SK-N-SH (cell line): ENCODE data around the gene TRAF7. TPM values are rescaled to one million over a fixed set of nuclear protein-coding genes. Genes with fewer than 3 reads are reported as not detected.
A peak's percentile ranks its signal among the peaks of the same experiment; 100 is the strongest.
"Not testable (repeated sequence)": the region's sequence is repeated elsewhere in the genome, so short reads cannot be mapped to it uniquely, and the experiment has no call there.

Experiments used
- CTCF ChIA-PET: fragments of 300-600, 350-600 bp; formaldehyde crosslinking; extraction: SDS; loops from one replicate; lab custom pipeline; 2021; lab: Yijun Ruan, JAX
- POLR2A ChIA-PET: fragments of 350-600 bp; sonication (Branson Sonifier 250); formaldehyde crosslinking; extraction: SDS; loops from one replicate; lab custom pipeline; 2020; ENCODE audit warnings: antibody characterized with exemption, inconsistent platforms; lab: Yijun Ruan, JAX
- DNase-seq: peaks from one replicate; pipeline ENCODE4 v3.0.0; 2012
- H2AFZ ChIP-seq: fragments of 200-600 bp; sonication (generic); 2 replicates; pipeline ENCODE4 v1.8.1; 2016; ENCODE audit warnings: antibody characterized with exemption, mild to moderate bottlenecking, low read depth
- H3F3A ChIP-seq: fragments of 200-600 bp; sonication (generic); replicated peaks from 2 replicates; pipeline ENCODE3; 2016; ENCODE audit warnings: antibody characterized with exemption, mild to moderate bottlenecking; ENCODE audit not compliant: insufficient read depth
- H3K27ac ChIP-seq, 2 experiments: fragments of 200-500 bp in 1 of 2; fragments of 200-600 bp in 1 of 2; sonication (Bioruptor generic) in 1 of 2; sonication (generic), shearing (Covaris generic) in 1 of 2; 2 replicates each; pipeline versions ENCODE4 v1.5.1 to v1.6.1; 2014 to 2016; ENCODE audit warnings: low read depth in 2 of 2, inconsistent platforms in 1 of 2, low read length in 1 of 2, mild to moderate bottlenecking in 1 of 2, mixed read lengths in 1 of 2
- H3K27me3 ChIP-seq: fragments of 200-600 bp; sonication (generic), shearing (Covaris generic); 2 replicates; pipeline ENCODE4 v1.6.1; 2016; ENCODE audit warnings: mixed run types; ENCODE audit not compliant: insufficient read depth
- H3K36me3 ChIP-seq, 2 experiments: fragments of 200-500 bp in 1 of 2; fragments of 200-600 bp in 1 of 2; sonication (Bioruptor generic) in 1 of 2; sonication (generic) in 1 of 2; replicated peaks in 1 of 2; 2 replicates each; pipeline versions ENCODE3 to v1.5.1; 2014 to 2016; ENCODE audit warnings: low read length in 1 of 2, mild to moderate bottlenecking in 1 of 2; ENCODE audit not compliant: insufficient read depth in 2 of 2, control insufficient read depth in 1 of 2
- H3K4me1 ChIP-seq, 2 experiments: fragments of 200-500 bp in 1 of 2; fragments of 200-600 bp in 1 of 2; sonication (Bioruptor generic) in 1 of 2; sonication (generic), shearing (Covaris generic) in 1 of 2; 2 replicates each; pipeline versions ENCODE4 v1.5.1 to v1.6.1; 2014 to 2016; ENCODE audit warnings: low read depth in 1 of 2, low read length in 1 of 2, mixed run types in 1 of 2; ENCODE audit not compliant: insufficient read depth in 2 of 2, control insufficient read depth in 1 of 2
- H3K4me2 ChIP-seq: fragments of 200-600 bp; sonication (generic), shearing (Covaris generic); 2 replicates; pipeline ENCODE4 v1.6.1; 2017; ENCODE audit warnings: mixed run types
- H3K4me3 ChIP-seq, 2 experiments: fragments of 200-500 bp in 1 of 2; fragments of 200-600 bp in 1 of 2; sonication (Bioruptor generic) in 1 of 2; sonication (generic), shearing (Covaris generic) in 1 of 2; 2 replicates each; pipeline versions ENCODE4 v1.5.1 to v1.8.1; 2014 to 2016; ENCODE audit warnings: low read depth in 2 of 2, inconsistent platforms in 1 of 2, low read length in 1 of 2, mild to moderate bottlenecking in 1 of 2, mixed read lengths in 1 of 2, moderate library complexity in 1 of 2
- H3K79me2 ChIP-seq: fragments of 200-600 bp; sonication (generic); 2 replicates; pipeline ENCODE4 v1.8.1; 2017; ENCODE audit warnings: mild to moderate bottlenecking; ENCODE audit not compliant: insufficient read depth
- H3K9ac ChIP-seq: fragments of 200-600 bp; sonication (generic); 2 replicates; pipeline ENCODE4 v1.6.1; 2017; ENCODE audit warnings: mixed run types
- H3K9me2 ChIP-seq: fragments of 200-600 bp; sonication (generic); 2 replicates; pipeline ENCODE4 v1.6.1; 2017; ENCODE audit warnings: mixed run types
- H3K9me3 ChIP-seq: fragments of 200-600 bp; sonication (generic); 2 replicates; pipeline ENCODE4 v1.6.1; 2017; ENCODE audit warnings: mixed run types, mild to moderate bottlenecking, moderate library complexity
- H4K20me1 ChIP-seq: fragments of 200-600 bp; sonication (generic); 2 replicates; pipeline ENCODE4 v1.6.1; 2017; ENCODE audit warnings: mild to moderate bottlenecking, mixed run types; ENCODE audit not compliant: insufficient read depth
- EZH2phosphoT487 ChIP-seq: fragments of 200-600 bp; sonication (generic); IDR thresholded peaks from 2 replicates; pipeline ENCODE4 v1.6.1; 2017; ENCODE audit warnings: low read depth, mixed run types, mild to moderate bottlenecking, antibody characterized with exemption, moderate library complexity, borderline replicate concordance
- IRF3 ChIP-seq: fragments of 150-350 bp; IDR thresholded peaks from 2 replicates; pipeline ENCODE4 v1.6.1; 2016; ENCODE audit warnings: mild to moderate bottlenecking, low read depth, low read length
- MXI1 ChIP-seq: IDR thresholded peaks from 2 replicates; pipeline ENCODE4 v1.6.1; 2012; ENCODE audit warnings: mild to moderate bottlenecking, low read depth, low read length, improper control_type of control experiment
- SIN3A ChIP-seq: IDR thresholded peaks from 2 replicates; pipeline ENCODE4 v1.6.1; 2012; ENCODE audit warnings: low read depth, mild to moderate bottlenecking, low read length, moderate library complexity, borderline replicate concordance
- TEAD4 ChIP-seq: IDR thresholded peaks from 2 replicates; pipeline ENCODE4 v1.4.0; 2012; ENCODE audit warnings: mild to moderate bottlenecking, borderline replicate concordance; ENCODE audit not compliant: insufficient read depth
- USF2 ChIP-seq: fragments of 150-350 bp; IDR thresholded peaks from 2 replicates; pipeline ENCODE4 v1.6.1; 2017; ENCODE audit warnings: antibody characterized with exemption, low read length, low read depth, borderline replicate concordance
- WGBS: methylation state at CpG from one replicate; pipeline ENCODE4 v1.1.6; 2017; ENCODE audit warnings: low lambda C conversion rate; 5-methylcytosine and 5-hydroxymethylcytosine counted together
- polyA plus RNA-seq, 3 experiments: library from polyadenylated mRNA; depleted of rRNA; stranded (reverse); fragments of >200 nt; gene quantifications; 2 replicates each; pipeline ENCODE4 v1.2.3, GENCODE V29; 2012
- TF ChIP-seq, protein P1 (sequence below): IDR thresholded peaks from 2 replicates; pipeline ENCODE4 v1.4.0; 2012; ENCODE audit warnings: low read depth, borderline replicate concordance
- TF ChIP-seq, protein P2 (sequence below): IDR thresholded peaks from 2 replicates; pipeline ENCODE4 v1.4.0; 2012; ENCODE audit warnings: low read depth, borderline replicate concordance

Gene TRAF7
- polyA plus RNA-seq, 1 of the 3 experiments (the other 2 are of a cell fraction) = 73.0 TPM

DNA sequence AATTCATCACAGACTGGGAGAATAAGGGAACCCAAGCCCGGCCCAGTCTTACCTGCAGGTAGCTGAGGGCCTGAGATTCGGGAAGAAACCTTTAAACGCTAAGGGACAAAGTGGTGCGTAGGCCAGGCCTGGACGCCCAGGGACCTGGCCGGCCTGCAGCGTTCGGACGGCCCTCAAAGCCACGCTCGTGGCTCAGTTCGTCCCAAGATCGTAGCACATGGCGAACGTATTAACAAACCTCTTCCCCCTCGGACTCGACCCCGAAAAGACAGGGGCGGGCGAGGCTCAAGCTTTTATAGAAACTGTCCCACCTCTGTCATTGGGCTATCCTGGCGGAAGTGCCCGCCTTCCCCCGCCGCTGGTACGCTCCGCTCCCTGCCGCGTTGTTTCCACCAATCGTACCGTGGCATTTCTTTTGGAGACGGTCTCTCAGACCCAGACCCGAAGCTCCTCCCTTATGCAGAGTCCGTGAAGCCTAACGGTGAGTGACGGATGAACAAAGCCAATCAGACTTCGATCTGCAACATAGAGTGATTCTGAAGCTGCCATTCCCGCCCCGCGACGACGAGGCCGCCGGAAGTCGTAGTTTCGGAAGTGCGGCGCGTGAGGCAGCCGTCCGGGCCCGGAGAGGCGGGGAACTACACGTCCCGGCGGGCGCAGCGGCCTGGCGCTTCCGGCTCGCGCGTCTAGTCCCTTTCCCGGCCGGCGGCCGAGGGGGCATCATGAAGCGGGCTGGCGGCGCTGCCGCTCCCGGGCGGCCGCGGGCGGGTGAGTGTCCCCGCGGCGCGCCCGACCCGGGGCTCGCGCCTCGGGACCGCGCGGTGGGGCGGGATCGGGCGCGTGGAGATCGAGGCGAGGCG is at the start of gene TRAF7 (continued):
- TF ChIP-seq, protein P1, sequence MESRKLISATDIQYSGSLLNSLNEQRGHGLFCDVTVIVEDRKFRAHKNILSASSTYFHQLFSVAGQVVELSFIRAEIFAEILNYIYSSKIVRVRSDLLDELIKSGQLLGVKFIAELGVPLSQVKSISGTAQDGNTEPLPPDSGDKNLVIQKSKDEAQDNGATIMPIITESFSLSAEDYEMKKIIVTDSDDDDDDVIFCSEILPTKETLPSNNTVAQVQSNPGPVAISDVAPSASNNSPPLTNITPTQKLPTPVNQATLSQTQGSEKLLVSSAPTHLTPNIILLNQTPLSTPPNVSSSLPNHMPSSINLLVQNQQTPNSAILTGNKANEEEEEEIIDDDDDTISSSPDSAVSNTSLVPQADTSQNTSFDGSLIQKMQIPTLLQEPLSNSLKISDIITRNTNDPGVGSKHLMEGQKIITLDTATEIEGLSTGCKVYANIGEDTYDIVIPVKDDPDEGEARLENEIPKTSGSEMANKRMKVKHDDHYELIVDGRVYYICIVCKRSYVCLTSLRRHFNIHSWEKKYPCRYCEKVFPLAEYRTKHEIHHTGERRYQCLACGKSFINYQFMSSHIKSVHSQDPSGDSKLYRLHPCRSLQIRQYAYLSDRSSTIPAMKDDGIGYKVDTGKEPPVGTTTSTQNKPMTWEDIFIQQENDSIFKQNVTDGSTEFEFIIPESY = peak; percentile 39; the same call in 1 of the 2 replicates
- TF ChIP-seq USF2 (no peak), SIN3A (peak; percentile 98; the same call in 1 of the 2 replicates), TEAD4 (no peak), EZH2phosphoT487 (no peak), MXI1 (peak; percentile 96), IRF3 (peak; percentile 58)
- TF ChIP-seq, protein P2, sequence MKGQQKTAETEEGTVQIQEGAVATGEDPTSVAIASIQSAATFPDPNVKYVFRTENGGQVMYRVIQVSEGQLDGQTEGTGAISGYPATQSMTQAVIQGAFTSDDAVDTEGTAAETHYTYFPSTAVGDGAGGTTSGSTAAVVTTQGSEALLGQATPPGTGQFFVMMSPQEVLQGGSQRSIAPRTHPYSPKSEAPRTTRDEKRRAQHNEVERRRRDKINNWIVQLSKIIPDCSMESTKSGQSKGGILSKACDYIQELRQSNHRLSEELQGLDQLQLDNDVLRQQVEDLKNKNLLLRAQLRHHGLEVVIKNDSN = no peak

- DNase-seq, H2AFZ ChIP-seq, H3F3A ChIP-seq, H3K9ac ChIP-seq, H3K9me3 ChIP-seq, H3K27me3 ChIP-seq, H3K4me3 ChIP-seq, H3K9me2 ChIP-seq, H4K20me1 ChIP-seq, H3K79me2 ChIP-seq, H3K4me1 ChIP-seq, H3K4me2 ChIP-seq, H3K27ac ChIP-seq, CTCF ChIA-PET, POLR2A ChIA-PET: not testable (repeated sequence)
- peaks cover 0 to 22% of the 10 kb centered on the region in 2 experiments for H3K36me3 ChIP-seq
- WGBS = 97% methylated on average over 6 of the region's 38 CpGs
Observed at GRCh38 chr16:2106211-2106610, 49.4 kb upstream of the TRAF7 start.

DNA sequence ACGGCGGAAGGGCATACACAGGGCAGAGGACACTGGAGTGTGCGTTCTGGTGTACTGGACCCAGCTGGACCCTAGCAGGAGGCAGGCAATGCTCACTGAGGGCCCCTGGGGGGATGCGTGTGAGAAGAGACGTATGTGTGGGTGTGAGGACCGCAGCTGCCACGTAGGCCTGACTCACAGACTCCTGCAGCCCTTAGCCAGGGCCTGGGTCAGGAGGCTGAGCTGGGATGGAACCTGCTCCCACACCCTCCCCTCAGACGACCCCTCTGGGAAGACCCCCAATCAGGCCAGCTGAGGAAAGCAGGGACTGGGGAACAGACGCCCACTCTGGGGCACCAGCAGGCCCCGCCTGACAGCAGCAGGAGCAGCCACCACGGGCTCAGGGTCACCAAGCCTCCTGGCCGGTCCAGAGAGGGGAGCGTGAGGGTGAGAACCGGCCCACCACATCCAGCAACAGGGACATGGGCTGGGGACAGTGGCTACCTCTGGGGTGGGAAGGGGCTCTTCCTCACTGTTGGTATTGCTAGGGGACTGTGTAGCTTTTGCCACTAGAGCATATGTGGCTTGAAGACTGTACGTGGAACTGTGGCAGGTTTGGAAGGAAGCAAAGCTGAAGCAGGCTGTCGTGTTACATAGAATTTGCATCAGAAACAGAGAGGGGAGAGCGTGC is 48.3 kb upstream of the TRAF7 start:
- peaks cover 0 to 26% of the 10 kb centered on the region in 2 experiments for H3K36me3 ChIP-seq
- H3K9me2 ChIP-seq, H3K4me2 ChIP-seq, H3K79me2 ChIP-seq, H3K27me3 ChIP-seq, H3K9me3 ChIP-seq, H4K20me1 ChIP-seq, H3K4me1 ChIP-seq, DNase-seq, H2AFZ ChIP-seq, H3K27ac ChIP-seq, H3F3A ChIP-seq, CTCF ChIA-PET, H3K9ac ChIP-seq, H3K4me3 ChIP-seq, POLR2A ChIA-PET: not testable (repeated sequence)
- 81% methylated on average over 10 of the region's 17 CpGs for WGBS

GRCh38 chr16:2107791-2108125 is 47.8 kb upstream of the TRAF7 start:
- H3K4me1 ChIP-seq, CTCF ChIA-PET, DNase-seq, H2AFZ ChIP-seq, H3K27ac ChIP-seq, H3K4me3 ChIP-seq, H3K9me3 ChIP-seq, H3K9me2 ChIP-seq, H3K4me2 ChIP-seq, H3K9ac ChIP-seq, H3F3A ChIP-seq, H3K27me3 ChIP-seq, POLR2A ChIA-PET, H4K20me1 ChIP-seq, H3K79me2 ChIP-seq: not testable (repeated sequence)
- H3K36me3 ChIP-seq = peaks cover 0 to 23% of the 10 kb centered on the region in 2 experiments
- 91% methylated on average over 11 of the region's 23 CpGs for WGBS
